HCT116 (cell line): ENCODE measurements around the gene GGT5. TPM values are rescaled to one million over a fixed set of nuclear protein-coding genes. Genes with fewer than 3 reads are reported as not detected.
A peak's percentile ranks its signal among the peaks of the same experiment; 100 is the strongest.
"Not testable (repeated sequence)": the region's sequence is repeated elsewhere in the genome, so short reads cannot be mapped to it uniquely, and the experiment has no call there.

ENCODE experiments used
- ATAC-seq: fragments of 200-7000 bp; cut with Tn5 transposase; 2 replicates; pipeline ENCODE4 v1.9.1; 2020; ENCODE audit warnings: mild to moderate bottlenecking, moderate library complexity
- BruUV-seq: library from RNA; stranded (reverse); fragments of 400-500 nt; replicated peaks from 2 replicates; lab custom pipeline; 2021; lab: Mats Ljungman, UMichigan
- CTCF ChIA-PET: fragments of 300-600 bp; sonication (Branson Sonifier 250); formaldehyde crosslinking; loops from one replicate; lab custom pipeline; 2021; ENCODE audit warnings: antibody characterized with exemption; lab: Charles Lee
- POLR2A ChIA-PET: fragments of 300-600, 350-600 bp; sonication (Branson Sonifier 250); formaldehyde crosslinking; loops from one replicate; lab custom pipeline; 2021; ENCODE audit warnings: antibody characterized with exemption; lab: Charles Lee
- RAD21 ChIA-PET, 2 experiments: fragments of 300-600 bp; sonication (Branson Sonifier 250); formaldehyde crosslinking; loops; one replicate each; lab custom pipeline; 2023; ENCODE audit warnings: low total read pairs in 2 of 2; ENCODE audit not compliant: uncharacterized antibody in 2 of 2, unreplicated experiment in 2 of 2, low non-redundant PET in 1 of 2; lab: Charles Lee
- DNase-seq: peaks from one replicate; pipeline ENCODE4 v3.0.0-alpha.2; 2010; ENCODE audit warnings: low read depth, low spot score
- H2AFZ ChIP-seq: fragments of 200-600 bp; shearing (Covaris generic), sonication (generic); 2 replicates; pipeline ENCODE4 v1.6.1; 2017; ENCODE audit warnings: low read depth, mixed run types, mixed read lengths, antibody characterized with exemption, low read length; ENCODE audit not compliant: poor library complexity, severe bottlenecking
- H3K27ac ChIP-seq: 2 replicates; pipeline ENCODE4 v1.5.1; 2012; ENCODE audit warnings: low read depth, low read length
- H3K27me3 ChIP-seq: fragments of 200-600 bp; sonication (generic); 2 replicates; pipeline ENCODE4 v1.6.1; 2016; ENCODE audit warnings: mixed run types, low read length, mixed read lengths; ENCODE audit not compliant: insufficient read depth
- H3K36me3 ChIP-seq, 2 experiments: fragments of 200-500 bp in 1 of 2; fragments of 200-600 bp in 1 of 2; sonication (Bioruptor generic) in 1 of 2; sonication (generic) in 1 of 2; 2 replicates each; pipeline versions ENCODE4 v1.5.1 to v1.6.1; 2014 to 2016; ENCODE audit warnings: low read length in 2 of 2, inconsistent platforms in 1 of 2, mixed read lengths in 1 of 2, mixed run types in 1 of 2; ENCODE audit not compliant: insufficient read depth in 2 of 2, control insufficient read depth in 1 of 2
- H3K4me1 ChIP-seq, 2 experiments: fragments of 200-600 bp in 1 of 2; sonication (generic) in 1 of 2; 2 replicates each; pipeline versions ENCODE4 v1.5.1 to v1.6.1; 2012 to 2017; ENCODE audit warnings: low read length in 2 of 2, inconsistent platforms in 1 of 2, mild to moderate bottlenecking in 1 of 2, mixed read lengths in 1 of 2, mixed run types in 1 of 2, moderate library complexity in 1 of 2; ENCODE audit not compliant: insufficient read depth in 2 of 2, control insufficient read depth in 1 of 2
- H3K4me2 ChIP-seq: fragments of 200-600 bp; sonication (generic); 2 replicates; pipeline ENCODE4 v1.6.1; 2017; ENCODE audit warnings: mixed run types, low read length, mixed read lengths
- H3K4me3 ChIP-seq, 2 experiments: fragments of 200-600 bp in 1 of 2; sonication (generic) in 1 of 2; replicated peaks in 1 of 2; 2 replicates each; pipeline ENCODE4 v1.5.1; 2011 to 2016; ENCODE audit warnings: low read length in 2 of 2, control low read depth in 1 of 2, low read depth in 1 of 2, mild to moderate bottlenecking in 1 of 2, mixed read lengths in 1 of 2, mixed run types in 1 of 2
- H3K79me2 ChIP-seq: fragments of 200-600 bp; sonication (generic); 2 replicates; pipeline ENCODE4 v1.6.1; 2017; ENCODE audit warnings: mild to moderate bottlenecking, mixed run types, low read length, moderate library complexity, mixed read lengths; ENCODE audit not compliant: insufficient read depth
- H3K9ac ChIP-seq: fragments of 200-600 bp; sonication (generic); 2 replicates; pipeline ENCODE4 v1.6.1; 2016; ENCODE audit warnings: low read length, mixed read lengths
- H3K9me2 ChIP-seq: fragments of 200-600 bp; sonication (generic), shearing (Covaris generic); 2 replicates; pipeline ENCODE4 v1.6.1; 2017; ENCODE audit warnings: mixed run types, mild to moderate bottlenecking, moderate library complexity; ENCODE audit not compliant: insufficient read depth
- H3K9me3 ChIP-seq, 2 experiments: fragments of 200-500 bp in 1 of 2; fragments of 200-600 bp in 1 of 2; sonication (Bioruptor generic) in 1 of 2; sonication (generic) in 1 of 2; 2 replicates each; pipeline ENCODE4 v1.6.1; 2014 to 2017; ENCODE audit warnings: low read length in 2 of 2, mixed read lengths in 2 of 2, inconsistent platforms in 1 of 2, low read depth in 1 of 2, mild to moderate bottlenecking in 1 of 2, mixed run types in 1 of 2, moderate library complexity in 1 of 2; ENCODE audit not compliant: control insufficient read depth in 1 of 2, insufficient read depth in 1 of 2
- H4K20me1 ChIP-seq: fragments of 200-600 bp; sonication (generic), shearing (Covaris generic); 2 replicates; pipeline ENCODE4 v1.6.1; 2017; ENCODE audit warnings: mixed run types, mild to moderate bottlenecking, moderate library complexity; ENCODE audit not compliant: insufficient read depth
- CBX3 ChIP-seq: IDR thresholded peaks from 2 replicates; pipeline ENCODE4 v1.6.1; 2012; ENCODE audit warnings: low read depth
- EGR1 ChIP-seq: IDR thresholded peaks from 2 replicates; pipeline ENCODE4 v1.6.1; 2012; ENCODE audit warnings: low read depth
- ELF1 ChIP-seq: IDR thresholded peaks from 2 replicates; pipeline ENCODE4 v1.6.1; 2012; ENCODE audit warnings: low read depth, borderline replicate concordance
- MAX ChIP-seq: IDR thresholded peaks from 2 replicates; pipeline ENCODE4 v1.6.1; 2012
- intact Hi-C: fragments of 100-400 bp; cut with micrococcal nuclease; formaldehyde crosslinking; loops from 2 replicates; pipeline ENCODE4 v1.10.0; 2022
- total RNA-seq: library from RNA; stranded (reverse); gene quantifications from one replicate; pipeline ENCODE4 v1.2.1, GENCODE V29; 2021; ENCODE audit not compliant: unreplicated experiment

GGT5 gene
- total RNA-seq, 1 experiment from 2014 or later, result 0.57 TPM

DNA sequence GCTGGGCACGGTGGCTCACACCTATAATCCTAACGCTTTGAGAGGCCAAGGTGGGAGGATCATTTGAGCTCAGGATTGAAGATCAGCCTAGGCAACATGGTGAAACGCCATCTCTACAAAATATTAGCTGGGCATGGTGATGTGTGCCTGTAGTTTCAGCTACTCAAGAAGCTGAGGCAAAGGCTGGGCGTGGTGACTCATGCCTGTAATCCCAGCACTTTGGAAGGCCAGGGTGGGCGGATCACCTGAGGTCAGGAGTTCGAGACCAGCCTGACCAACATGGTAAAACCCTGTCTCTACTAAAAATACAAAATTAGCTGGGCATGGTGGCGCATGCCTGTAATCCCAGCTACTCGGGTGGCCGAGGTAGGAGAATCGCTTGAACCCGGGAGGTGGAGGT is 34.5 kb downstream of the GGT5 start:
- POLR2A ChIA-PET, result interaction anchor here (1.2 kb wide), 1 partner anchor 9 kb away, joined by 3 read pairs; no protein-coding TSS in a partner anchor

DNA sequence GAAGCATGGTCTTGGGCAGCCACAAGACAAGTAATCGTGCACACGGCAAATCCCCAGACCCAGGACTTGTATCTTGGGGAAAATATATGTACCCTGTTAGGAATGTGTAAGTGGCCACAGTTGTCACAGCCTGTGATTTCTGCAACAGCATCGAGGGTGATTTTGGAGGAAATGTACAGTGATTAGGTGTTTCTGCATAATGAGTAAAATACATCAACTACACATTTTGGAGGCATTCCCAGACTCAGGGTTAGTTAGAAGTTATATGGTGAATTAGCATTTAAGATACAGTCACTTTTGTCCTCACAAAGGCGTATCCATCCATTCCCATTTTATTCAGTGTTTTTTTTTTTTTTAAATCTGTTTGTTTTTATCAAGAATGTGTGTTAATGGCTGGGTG is 35.2 kb downstream of the GGT5 start:
- RAD21 ChIA-PET, result interaction anchor here in 1 of 2 experiments (0.7 kb wide), 1 partner anchor 32 kb away, joined by 3 read pairs; no protein-coding TSS in a partner anchor
- intact Hi-C loops, result no loop called here
- Histone ChIP-seq H3K4me1 (peaks cover 64 to 74% of the 10 kb centered on the region in 2 experiments), H3K36me3 (no peaks in the 10 kb centered on the region), H4K20me1 (no peaks in the 10 kb centered on the region), H3K79me2 (no peaks in the 10 kb centered on the region), H2AFZ (no peak overlapping the region), H3K9ac (peak overlapping the region; percentile 29), H3K4me2 (peak overlapping the region; percentile 38), H3K4me3 (no peak overlapping the region), H3K27me3 (no peaks in the 10 kb centered on the region), H3K9me3 (no peaks in the 10 kb centered on the region), H3K27ac (peak overlapping the region; percentile 100), H3K9me2 (no peaks in the 10 kb centered on the region)
- no peak for TF ChIP-seq ELF1
- TF ChIP-seq CBX3, result no peak
- TF ChIP-seq MAX, result 0 out of 2 replicates have a peak, but pooled peaks have one; percentile 0
- no peak for TF ChIP-seq EGR1
- DNase-seq, result no peak
- ATAC-seq, result no peak
- POLR2A ChIA-PET, result interaction anchor here (1.2 kb wide), 1 partner anchor 8 kb away, joined by 3 read pairs; no protein-coding TSS in a partner anchor
- no TSS peak for BruUV-seq
- CTCF ChIA-PET, result interaction anchor here (2.1 kb wide), 1 partner anchor 22 kb away, joined by 6 read pairs; no protein-coding TSS in a partner anchor

More for the DNA sequence above, 34.5 kb downstream of the GGT5 start:
- Histone ChIP-seq H3K4me1 (peaks cover 59 to 73% of the 10 kb centered on the region in 2 experiments), H3K4me3 (0 out of 4 replicates have a peak overlapping the region, but pooled peaks of 1 of the 2 experiments have one; percentile 6), H3K4me2 (peak overlapping the region; percentile 38), H3K27ac (peak overlapping the region; percentile 100)
- ChIA-PET CTCF (interaction anchor here (2.1 kb wide), 1 partner anchor 21 kb away, joined by 6 read pairs; no protein-coding TSS in a partner anchor), RAD21 (interaction anchor here in 1 of 2 experiments (0.7 kb wide), 1 partner anchor 31 kb away, joined by 3 read pairs; no protein-coding TSS in a partner anchor)
- intact Hi-C loops, H3K9me3 ChIP-seq, ATAC-seq, H2AFZ ChIP-seq, DNase-seq, H3K9ac ChIP-seq, H3K27me3 ChIP-seq, BruUV-seq, H4K20me1 ChIP-seq, H3K79me2 ChIP-seq, H3K9me2 ChIP-seq, H3K36me3 ChIP-seq: not testable (repeated sequence)
- peak; percentile 42 for TF ChIP-seq EGR1
